T-helper 22 cell (primary cell): Measurements from ENCODE around the gene MAGI2.
A peak's percentile ranks its signal among the peaks of the same experiment; 100 is the strongest.
"Not testable (repeated sequence)": the region's sequence is repeated elsewhere in the genome, so short reads cannot be mapped to it uniquely, and the experiment has no call there.

Experiments
- DNase-seq: peaks from one replicate; pipeline ENCODE4 v3.0.0-alpha.2; 2020; ENCODE audit warnings: low read depth

MAGI2 gene

DNA sequence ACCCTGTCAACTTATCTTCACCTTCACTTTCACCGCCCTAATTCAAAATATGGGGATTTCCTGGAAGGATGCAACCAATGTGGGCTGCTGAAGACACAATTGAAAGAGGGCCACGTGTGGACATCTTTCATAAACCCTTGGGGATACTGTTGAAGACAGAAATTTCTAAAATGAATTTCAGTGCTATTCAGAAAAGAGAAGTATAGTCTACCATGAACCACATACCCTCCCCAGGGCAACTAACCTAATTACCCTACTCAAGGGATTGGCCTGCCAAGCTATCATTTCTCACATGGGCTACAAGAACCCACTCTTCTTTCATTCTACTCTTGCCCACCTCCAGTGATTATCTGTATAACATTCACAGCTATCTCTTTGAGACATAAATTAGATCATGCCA is 1428.9 kb downstream of the MAGI2 start:
- DNase-seq = no peak

DNA sequence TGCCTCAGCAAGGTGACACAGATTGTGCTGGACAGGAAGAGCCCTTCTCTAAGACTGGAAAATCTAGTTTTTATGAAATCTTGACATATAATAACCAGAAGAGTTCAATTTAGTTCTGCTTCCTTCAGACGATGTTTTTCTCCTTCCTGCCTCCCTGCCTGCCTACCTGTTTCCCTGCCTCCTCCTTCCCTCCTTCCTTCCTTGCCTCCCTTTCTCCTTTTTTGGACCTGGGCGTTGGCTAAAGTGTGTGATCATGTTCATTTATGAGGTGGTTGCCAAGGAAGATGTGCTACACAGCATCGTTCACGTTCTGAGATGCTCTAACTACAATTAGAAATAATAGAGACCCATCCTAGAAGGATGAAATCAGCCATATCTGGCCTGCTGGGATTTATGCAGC is 1430.3 kb downstream of the MAGI2 start:
- no peak for DNase-seq

DNA sequence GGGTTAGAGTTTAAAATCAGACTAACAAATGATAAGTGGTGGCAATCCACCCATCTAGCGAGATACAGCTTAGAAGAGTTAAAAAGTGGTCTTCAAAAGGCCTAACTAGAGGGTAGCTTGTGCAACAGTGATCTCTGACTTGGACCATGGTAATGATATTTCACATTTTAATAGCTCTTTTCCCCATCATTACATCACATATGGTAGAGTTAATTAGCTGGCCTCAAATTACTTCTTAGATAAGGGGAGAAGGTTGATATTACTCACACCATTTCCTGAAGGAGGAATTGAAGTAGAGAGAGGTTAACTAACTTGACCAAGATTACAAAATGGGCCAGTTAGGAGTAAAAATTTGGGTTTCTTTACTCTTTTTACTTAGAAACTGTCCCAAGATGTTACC is 1431.3 kb downstream of the MAGI2 start:
- DNase-seq = no peak

DNA sequence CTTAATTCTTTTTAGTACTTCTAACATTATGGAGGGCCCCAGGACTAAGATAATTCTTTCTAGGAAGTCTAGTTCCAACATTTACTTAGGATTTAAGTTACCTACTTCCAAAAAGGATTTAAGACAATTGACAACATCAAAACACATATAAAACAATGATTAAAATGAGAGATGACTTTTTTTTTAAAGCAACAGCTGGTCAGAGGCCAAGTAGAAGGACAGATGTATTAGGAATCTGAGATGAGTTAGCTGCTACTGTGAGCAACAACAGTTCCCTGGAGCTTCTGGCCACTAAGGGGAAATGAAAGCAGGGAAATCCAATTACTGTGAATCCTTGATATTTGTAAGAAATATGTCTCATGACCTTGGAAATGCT is 1432.6 kb downstream of the MAGI2 start:
- no peak for DNase-seq

DNA sequence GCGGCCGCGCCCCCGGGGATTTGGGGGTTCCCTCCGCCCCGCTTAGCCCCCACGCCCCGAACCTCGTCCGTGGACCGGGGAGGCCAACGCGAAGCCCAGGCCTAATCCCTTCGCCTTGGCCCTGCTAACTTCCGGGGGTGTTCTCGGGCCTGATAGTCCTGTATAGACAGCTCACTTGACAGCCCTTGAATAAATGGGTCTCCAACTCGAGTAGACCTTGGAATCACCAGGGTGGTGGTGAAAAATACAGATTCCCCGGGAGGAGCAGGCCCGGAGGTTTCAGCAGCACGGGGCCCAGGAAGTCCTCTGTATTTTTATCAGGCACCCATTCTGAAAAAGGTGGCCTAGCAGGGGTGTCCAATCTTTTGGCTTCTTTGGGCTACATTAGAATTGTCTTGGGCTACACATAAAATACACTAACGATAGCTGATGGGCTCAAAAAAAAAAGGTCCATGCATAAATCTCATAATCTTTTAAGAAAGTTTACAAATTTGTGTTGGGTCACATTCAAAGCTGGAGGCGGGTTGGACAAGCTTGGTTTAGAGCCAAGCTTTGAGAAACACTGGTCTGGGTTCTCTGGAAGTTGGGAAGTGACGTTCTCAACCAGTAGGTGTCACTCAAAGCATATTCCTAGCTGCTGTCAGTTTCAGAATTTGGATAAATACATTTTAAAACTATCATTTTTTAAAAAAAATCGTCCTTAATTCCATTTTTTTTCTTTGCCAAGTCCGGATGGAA is 1433.2 kb downstream of the MAGI2 start:
- DNase-seq = no peak

DNA sequence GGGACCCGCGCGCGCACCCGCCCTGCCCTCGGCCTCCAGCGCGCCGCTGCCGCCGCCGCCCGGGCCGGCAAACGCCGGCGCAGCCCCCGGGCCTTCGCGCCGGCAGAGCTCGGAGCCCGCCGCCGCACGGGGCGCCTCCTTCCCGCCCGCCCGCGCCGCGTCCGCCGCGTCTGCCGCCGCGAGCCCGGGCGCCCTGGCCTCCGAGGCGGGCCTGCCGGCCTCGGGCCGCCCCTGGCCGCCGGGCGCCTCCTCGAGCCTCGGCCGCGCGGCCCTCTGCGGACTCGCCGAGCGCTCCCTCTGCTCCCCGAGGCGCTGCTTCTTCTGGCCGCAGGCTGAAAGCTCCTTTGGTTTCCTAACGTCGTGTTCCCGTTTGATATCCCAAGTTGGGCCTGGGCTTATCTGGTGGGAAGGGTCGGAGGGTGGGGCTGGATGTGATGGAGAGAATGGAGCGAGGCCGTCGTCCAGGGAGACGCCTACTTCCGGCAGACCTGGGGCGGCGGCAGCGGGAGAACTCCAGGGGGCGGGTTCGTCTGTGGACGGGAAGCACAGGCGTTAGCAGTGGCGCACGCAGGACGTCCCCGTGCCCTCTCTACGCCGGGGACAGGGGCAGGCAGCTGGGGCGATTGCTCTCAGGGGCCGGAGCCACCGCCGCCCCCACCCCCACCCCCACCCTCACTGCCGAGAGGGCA is 1433.9 kb downstream of the MAGI2 start:
- DNase-seq = peak; percentile 17

DNA sequence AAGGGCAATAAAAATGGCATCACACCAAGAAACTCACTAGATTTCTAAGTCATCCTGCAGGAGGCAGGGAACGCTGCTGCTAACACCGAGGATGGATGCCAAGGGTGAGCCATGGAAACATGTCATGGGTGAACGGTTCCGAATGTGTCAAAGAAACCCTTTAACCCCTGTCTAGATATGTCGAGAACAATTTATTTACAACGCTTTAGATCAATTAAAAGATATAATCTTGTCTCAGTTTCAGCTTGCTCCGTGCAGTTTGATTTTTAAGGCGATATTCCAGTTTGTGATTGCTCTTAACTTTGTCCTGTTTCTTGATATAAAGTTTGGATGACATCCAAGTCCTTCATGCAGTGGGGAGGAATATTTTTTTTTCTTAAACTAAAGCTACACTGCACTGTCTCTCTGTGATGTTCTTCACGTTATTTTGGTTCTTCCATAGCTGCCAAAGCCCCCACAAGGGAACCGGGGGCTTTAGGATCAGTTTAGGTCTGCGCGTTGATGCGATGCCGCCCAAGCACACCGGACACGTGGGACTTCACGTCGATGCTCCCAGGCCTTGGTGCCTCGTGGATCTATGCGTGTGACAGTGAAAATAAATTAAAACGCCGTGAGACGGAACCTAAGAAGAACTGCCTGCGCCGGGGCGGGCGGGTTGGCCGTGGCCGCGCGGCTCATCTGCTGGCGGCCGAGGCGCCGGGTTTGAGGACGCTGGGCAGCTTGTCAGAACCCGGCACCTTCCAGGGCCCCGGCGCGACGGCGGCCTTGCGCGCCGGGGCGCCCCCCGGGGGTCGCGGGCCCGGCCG is 1434.6 kb downstream of the MAGI2 start:
- no peak for DNase-seq

DNA sequence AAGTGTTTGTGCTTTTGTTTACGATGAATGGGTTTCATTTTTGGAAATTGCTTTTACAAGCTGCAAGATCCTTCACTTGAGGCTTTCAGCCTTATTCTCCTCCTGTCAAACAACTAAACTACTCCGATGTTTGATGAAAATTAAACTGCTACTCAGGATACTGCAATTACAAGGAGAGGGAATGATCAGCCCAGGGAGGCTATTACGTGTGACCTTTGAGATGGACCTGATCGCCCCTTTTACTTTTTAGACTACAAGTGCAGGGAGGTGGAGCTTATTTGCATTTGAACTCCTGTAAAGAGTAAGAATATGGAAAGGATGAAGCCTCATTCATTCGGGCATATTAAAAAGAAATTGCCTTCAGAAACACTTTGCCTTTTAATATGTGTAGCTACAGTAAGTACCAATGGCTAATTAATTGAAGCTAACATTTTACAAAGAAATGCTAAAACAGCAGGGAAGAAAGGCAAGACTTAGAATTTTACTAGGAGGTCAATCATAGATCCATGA is 1435.8 kb downstream of the MAGI2 start:
- DNase-seq = no peak

DNA sequence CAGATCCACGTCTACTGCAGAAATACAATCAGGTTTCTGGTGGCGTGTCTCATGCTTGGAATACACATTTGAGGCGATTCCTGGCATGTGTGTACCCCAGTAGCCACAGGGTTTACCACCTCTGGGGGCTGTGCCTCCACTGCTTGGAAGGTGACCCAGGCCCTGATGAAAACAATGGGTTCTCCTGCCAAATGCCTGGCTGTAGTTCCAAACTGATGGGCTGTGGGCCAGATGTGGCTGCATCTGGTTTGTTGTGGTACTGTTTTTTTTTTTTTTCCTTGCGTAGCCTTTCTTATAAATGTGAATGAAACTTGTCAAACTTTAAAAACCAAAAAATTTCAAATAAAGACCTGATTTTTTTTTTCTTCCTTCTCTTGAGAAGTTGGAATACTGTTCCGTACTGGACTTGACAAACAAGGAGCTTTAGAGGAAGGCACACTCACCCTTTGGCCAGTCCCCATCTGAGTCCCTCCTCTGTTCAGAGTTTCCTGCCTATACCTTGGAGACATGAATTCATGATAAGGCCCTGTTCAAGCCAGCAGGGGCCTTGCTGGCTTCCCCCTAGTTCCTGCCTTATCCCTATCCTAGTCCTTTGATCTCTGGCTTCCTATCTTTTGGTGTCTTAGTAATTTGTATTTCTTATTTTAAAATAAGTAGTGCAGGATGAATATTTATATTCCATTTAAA is 1437.8 kb downstream of the MAGI2 start:
- DNase-seq = no peak

DNA sequence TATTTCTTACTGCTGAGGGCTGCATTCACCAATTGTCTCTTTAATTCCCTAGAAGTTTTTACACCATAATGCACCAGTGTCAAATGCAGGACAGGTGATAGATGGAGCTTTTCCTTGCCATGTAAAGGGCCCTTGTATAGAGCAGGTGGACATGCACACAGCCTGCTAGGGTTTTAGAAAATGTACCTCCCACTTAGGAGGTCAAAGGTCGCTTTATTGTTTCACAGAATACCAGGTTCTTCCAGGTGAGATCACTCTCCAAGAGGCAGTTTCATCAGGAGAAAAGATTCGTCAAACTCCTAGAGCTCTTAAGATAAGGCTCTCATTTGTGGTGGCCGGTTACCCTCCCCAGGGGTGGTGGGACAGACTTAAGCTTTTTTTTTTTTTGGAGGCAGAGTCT is 1439.1 kb downstream of the MAGI2 start:
- DNase-seq = no peak

DNA sequence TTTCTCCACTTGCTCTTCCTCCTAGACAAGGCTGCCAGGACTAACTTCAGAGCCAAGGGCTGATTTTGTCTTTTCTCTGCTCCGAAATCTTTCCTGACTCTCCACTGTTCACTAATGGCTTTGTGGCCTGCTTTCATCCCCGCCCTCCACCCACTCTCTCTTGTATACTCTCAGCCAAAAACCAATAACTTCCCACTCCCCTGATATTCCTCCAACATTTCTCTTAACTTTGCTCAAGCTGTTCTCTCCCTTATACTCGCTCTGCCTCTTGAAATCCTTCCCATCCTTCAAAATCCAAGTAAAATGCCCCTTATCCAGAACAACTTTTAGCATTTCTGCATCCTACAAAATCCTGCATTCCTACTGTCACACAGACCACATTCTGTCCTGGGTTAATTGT is 1440.1 kb downstream of the MAGI2 start:
- no peak for DNase-seq

DNA sequence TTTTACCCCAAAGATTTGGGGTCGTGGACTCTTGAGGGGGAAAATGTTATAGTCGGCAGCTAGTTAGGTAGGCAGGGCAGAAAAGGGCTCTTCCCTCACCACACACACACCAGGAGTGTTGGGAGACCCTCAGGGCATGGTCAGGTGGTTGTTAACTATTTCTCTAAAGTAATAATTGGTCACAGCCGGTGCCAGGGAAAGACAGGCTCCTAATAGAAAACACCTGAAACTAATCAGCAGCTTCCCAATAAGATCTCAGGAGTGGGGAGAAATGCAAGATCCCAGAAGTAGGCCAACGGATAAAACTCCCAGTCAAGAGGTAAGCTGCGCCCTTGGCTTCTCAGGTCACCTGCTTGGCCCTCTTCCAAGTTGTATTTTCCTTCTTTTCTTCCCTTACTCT is 1441.8 kb downstream of the MAGI2 start:
- no peak for DNase-seq

DNA sequence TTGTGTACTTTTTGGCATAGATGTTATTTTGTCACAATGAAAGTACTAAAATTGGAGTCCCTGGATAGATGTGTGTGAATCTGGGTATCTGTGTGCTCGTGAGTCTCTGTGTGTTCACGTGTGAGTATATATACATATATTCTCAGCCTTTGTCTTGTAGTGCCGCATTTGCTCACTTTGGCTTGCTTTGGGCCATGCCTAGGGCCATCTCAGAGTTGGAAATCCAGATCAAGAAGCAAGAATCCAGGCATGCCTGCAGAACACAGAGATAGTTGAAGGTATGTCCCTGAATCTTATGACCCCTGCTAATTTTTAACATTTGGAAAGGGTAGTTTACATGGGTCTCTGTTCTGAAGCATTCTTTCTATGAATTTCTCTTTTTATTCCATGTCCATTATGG is 1446.2 kb downstream of the MAGI2 start:
- DNase-seq = no peak

DNA sequence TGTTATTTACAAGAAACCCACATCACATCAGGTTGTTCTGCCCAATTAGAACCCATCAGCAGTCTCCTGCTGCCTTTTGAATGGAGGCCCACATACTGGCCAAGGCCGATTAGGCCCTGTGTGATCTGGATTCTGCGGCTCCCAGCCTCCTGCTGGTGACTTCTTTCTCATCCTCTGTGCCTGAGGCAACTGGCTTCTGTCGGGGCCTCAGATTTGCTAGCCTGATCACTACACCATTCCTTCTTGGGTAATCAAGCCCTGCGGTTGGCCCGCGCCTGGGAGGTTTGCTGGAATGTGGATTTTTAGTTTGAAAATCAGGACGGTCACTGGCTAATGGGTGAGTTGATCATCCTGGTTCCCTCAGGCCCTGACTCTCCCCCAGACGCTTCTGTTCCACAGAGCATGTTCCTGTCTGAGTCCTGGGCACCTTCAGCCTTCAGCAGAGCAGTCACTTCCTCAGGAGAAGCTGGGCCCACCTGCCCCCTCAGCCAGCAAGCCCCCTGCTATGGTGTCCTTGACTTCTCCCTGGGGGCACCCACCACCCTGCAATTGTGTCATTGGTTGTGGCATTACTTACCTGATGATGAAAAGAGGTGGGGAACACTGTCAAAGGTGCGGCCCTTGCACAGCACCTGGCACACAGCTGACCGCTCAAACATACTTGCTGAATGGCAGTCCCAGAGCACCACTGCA is 1447.3 kb downstream of the MAGI2 start:
- DNase-seq = no peak

DNA sequence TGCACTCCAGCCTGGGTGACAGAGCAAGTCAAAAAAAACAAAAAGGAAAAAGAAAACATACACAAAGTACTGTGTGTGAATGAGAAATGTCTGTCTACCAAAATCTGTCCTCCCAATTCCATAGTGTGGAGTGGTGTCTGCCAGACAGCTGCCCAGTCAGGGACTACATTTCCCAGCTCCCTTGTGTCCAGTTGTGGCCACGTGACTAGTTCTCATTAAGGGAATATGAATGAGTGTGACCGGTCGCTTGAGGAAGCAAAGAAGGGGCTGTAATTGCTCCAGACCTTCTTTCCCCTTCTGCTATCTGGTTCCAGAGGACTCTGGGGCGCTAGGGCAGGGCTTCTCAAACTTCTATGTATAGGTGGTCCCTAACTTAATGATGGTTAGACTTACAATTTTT is 1450.8 kb downstream of the MAGI2 start:
- DNase-seq = no peak

DNA sequence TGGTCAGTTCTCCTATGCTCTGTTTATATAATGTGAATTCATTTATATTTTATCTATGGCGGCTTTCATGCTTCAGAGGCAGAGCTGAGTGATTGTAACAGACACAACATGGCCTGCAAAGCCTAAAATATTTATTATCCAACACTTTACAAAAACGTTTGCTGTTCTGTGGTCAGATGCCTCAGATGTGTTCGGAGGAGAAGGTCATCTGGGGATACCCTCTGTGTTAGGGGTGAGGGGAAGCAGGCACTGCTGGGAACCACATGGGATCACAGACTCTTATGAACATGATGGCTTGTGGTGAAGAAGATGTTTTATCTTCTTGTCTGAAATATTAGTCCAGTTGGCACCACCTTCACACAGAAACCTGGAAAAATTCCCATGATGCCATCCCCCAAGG is 1451.4 kb downstream of the MAGI2 start:
- no peak for DNase-seq

DNA sequence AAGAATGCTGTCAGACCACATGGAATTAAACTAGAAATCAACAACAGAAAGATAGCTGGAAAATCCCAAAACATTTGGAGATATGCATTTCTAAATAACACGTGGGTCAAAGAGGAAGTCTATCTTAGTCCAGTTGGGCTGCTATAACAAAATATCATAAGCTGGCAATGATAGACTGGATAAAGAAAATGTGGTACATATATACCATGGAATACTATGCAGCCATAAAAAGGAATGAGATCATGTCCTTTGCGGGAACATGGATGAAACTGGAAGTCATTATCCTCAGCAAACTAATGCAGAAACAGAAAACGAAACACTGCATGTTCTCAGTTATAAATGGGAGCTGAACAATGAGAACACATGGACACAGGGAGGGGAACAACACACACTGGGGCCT is 1454.3 kb downstream of the MAGI2 start:
- not testable (repeated sequence) for DNase-seq

DNA sequence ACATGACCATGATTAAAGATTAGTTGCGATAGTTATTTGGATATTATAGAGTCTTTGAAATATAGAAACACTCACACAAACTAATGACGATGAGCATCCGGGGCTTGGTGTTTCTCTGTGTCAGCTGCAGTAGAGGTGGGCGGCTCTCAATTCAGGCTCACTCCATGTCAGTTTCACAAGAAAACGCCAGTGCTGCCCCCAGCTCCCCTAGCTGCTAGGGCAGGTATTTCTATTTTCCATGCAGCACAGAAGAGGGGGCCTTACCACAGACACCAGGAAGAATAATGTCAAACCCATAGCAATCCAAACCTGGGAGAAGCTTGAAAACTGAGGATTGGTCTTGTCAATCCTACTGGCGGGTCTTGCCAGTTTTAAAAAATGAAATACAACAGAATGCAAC is 1457.8 kb downstream of the MAGI2 start:
- no peak for DNase-seq

DNA sequence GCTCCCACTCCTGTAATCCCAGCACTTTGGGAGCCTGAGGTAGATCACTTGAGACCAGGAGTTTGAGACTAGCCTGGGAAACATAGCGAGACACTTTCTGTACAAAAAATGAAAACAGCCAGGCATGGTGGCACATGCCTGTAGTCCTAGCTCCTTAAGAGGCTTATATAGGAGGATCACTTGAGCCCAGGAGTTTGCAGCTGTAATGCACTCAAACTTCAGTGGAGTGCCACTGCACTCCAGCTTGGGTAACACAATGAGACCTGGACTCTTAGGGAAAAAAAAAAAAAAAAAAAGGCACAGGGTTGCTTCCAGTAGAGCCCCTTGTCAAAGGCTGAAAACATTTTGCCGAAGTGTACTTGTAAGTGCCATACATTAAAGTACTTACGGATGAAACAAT is 1459.6 kb downstream of the MAGI2 start:
- no peak for DNase-seq

DNA sequence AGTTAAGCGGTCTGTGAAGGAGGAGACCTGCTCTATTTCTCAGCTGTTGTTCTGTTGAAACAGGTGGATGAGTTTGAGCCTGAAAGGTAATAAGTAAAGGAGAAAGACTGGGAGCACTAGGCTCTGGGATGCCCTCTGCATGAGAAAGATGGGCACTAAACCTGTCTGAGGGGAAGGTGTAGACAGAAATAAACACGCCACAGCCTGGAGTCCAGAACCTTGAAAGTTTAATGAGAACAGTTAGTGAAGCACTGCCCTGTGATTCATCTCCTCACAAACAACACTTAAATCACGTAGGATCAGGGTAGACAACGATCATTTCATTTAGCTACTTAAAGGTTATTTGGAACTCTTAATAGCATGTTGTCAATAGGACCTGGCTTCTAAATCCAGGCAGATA is 1461.8 kb downstream of the MAGI2 start:
- no peak for DNase-seq

DNA sequence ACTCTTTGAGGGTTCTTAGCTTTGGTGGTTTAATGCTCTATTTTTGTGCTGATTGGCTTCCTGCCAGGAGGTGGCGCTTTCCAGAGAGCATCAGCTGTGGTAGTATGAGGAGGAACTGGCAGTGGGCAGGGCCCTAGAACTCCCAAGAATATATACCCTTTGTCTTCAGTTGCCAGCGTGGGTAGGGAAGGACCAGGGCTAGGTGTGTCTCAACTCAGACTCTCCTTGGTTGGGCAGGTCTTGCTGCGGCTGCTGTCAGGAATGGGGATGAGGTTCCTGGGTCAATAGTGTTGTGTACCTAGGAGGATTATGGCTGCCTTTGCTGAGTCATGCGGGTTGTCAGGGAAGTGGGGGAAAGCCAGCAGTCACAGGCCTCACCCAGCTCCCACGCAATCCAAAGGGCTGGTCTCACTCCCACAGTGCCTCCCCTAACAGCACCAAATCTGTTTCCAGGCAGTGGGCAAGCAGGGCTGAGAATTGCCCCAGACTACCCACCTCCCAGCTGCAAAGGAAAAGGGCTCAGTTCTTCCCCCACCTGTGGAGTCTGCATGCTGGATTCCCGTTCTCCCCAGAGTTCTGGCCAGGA is 1463.4 kb downstream of the MAGI2 start:
- DNase-seq = no peak
